Mucosa of descending colon (tissue), 3 donors: Measurements from ENCODE around the gene ZNF3. TPM values are rescaled to one million over a fixed set of nuclear protein-coding genes. Genes with fewer than 3 reads are reported as not detected.

Experiments used
- ATAC-seq: fragments of 200-7000 bp; cut with Tn5 transposase; one replicate; pipeline ENCODE4 v1.9.1; 2020; ENCODE audit warnings: mild to moderate bottlenecking, moderate library complexity
- DNase-seq, 3 donors: peaks; one replicate each; pipeline ENCODE4 v3.0.0-alpha.2; 2020
- H3K36me3 ChIP-seq: fragments of 200-600 bp; one replicate; pipeline ENCODE4 v1.8.0; 2021; ENCODE audit warnings: low read depth, mild to moderate bottlenecking
- H3K4me1 ChIP-seq: fragments of 200-600 bp; one replicate; pipeline ENCODE4 v1.8.0; 2021; ENCODE audit warnings: low read depth, mild to moderate bottlenecking
- H3K4me3 ChIP-seq: fragments of 200-600 bp; one replicate; pipeline ENCODE4 v1.8.0; 2021; ENCODE audit warnings: mild to moderate bottlenecking
- H3K9me3 ChIP-seq: fragments of 200-600 bp; one replicate; pipeline ENCODE4 v1.8.0; 2021; ENCODE audit warnings: mild to moderate bottlenecking
- CTCF ChIP-seq: fragments of 200-600 bp; IDR thresholded peaks from one replicate; pipeline ENCODE4 v1.8.0; 2022; ENCODE audit warnings: antibody characterized with exemption, mild to moderate bottlenecking
- intact Hi-C, 2 donors: fragments of 100-400 bp; cut with DNase I in 1 of 2; cut with micrococcal nuclease in 1 of 2; formaldehyde crosslinking; loops; one replicate each; pipeline versions ENCODE4 v1.11.0 to v1.11.1; 2022; cut with DNase I, micrococcal nuclease
- total RNA-seq, 3 donors: library from RNA; stranded (reverse); fragmentation: NEBNext Ultra II Directional in 2 of 3; extraction: Animal tissue kit (Norgen Biotek cat#: 25700) in 2 of 3; gene quantifications; one replicate each; pipeline versions ENCODE4 v1.2.1 to v1.2.4, GENCODE V29; 2021 to 2023
- donor health status: DM: no; HTN: no; CAD: no; lungs with moderate emphysema.
- donor health status: DM: no; HTN: no; CAD: no.
- donor health status: DM: no; HTN: yes; CAD: no.

ZNF3 gene
- total RNA-seq, 3 donors from 2014 or later, result 32.6 to 46.1 (median 35.8) TPM

GRCh38 chr7:100111914-100112313, 30.4 kb upstream of the ZNF3 start:
- H3K9me3 ChIP-seq, result no peaks in the 10 kb centered on the region
- DNase-seq (no peak), ATAC-seq (no peak)
- no peak for TF ChIP-seq CTCF
- H3K4me3 ChIP-seq, result no peak overlapping the region
- intact Hi-C loops, result no loop called here
- H3K4me1 ChIP-seq, result no peaks in the 10 kb centered on the region
- no peaks in the 10 kb centered on the region for H3K36me3 ChIP-seq

GRCh38 chr7:100111156-100111555, 29.6 kb upstream of the ZNF3 start:
- H3K4me1 ChIP-seq, result no peaks in the 10 kb centered on the region
- intact Hi-C loops, result no loop called here
- no peak overlapping the region for H3K4me3 ChIP-seq
- ATAC-seq (no peak), DNase-seq (no peak)
- no peaks in the 10 kb centered on the region for H3K36me3 ChIP-seq
- H3K9me3 ChIP-seq, result no peaks in the 10 kb centered on the region
- no peak for TF ChIP-seq CTCF

GRCh38 chr7:100109521-100110163, 28.1 kb upstream of the ZNF3 start:
- H3K4me3 ChIP-seq, result no peak overlapping the region
- H3K9me3 ChIP-seq, result no peaks in the 10 kb centered on the region
- DNase-seq (no peak), ATAC-seq (no peak)
- no peak for TF ChIP-seq CTCF
- no peaks in the 10 kb centered on the region for H3K4me1 ChIP-seq
- intact Hi-C loops, result no loop called here
- H3K36me3 ChIP-seq, result no peaks in the 10 kb centered on the region

GRCh38 chr7:100107890-100108289, 26.4 kb upstream of the ZNF3 start:
- no peak for ATAC-seq

GRCh38 chr7:100107125-100107737, 25.7 kb upstream of the ZNF3 start:
- H3K4me1 ChIP-seq, result peaks cover 3% of the 10 kb centered on the region
- DNase-seq (no peak), ATAC-seq (no peak)
- intact Hi-C loops, result no loop called here
- no peak overlapping the region for H3K4me3 ChIP-seq
- no peaks in the 10 kb centered on the region for H3K36me3 ChIP-seq
- H3K9me3 ChIP-seq, result no peaks in the 10 kb centered on the region
- TF ChIP-seq CTCF, result no peak

More at GRCh38 chr7:100107890-100108289, 26.4 kb upstream of the ZNF3 start:
- intact Hi-C loops, result no loop called here
- DNase-seq, result no peak
- H3K4me3 ChIP-seq, result no peak overlapping the region
- no peaks in the 10 kb centered on the region for H3K9me3 ChIP-seq
- H3K36me3 ChIP-seq, result no peaks in the 10 kb centered on the region
- no peak for TF ChIP-seq CTCF
- no peaks in the 10 kb centered on the region for H3K4me1 ChIP-seq
